Measurements from ENCODE around the gene ITPR1. TPM values are rescaled to one million over a fixed set of nuclear protein-coding genes. Genes with fewer than 3 reads are reported as not detected.

The ITPR1 gene
- total and polyA plus RNA-seq, 4 donors = 30.7 to 294 (median 149) TPM

DNA sequence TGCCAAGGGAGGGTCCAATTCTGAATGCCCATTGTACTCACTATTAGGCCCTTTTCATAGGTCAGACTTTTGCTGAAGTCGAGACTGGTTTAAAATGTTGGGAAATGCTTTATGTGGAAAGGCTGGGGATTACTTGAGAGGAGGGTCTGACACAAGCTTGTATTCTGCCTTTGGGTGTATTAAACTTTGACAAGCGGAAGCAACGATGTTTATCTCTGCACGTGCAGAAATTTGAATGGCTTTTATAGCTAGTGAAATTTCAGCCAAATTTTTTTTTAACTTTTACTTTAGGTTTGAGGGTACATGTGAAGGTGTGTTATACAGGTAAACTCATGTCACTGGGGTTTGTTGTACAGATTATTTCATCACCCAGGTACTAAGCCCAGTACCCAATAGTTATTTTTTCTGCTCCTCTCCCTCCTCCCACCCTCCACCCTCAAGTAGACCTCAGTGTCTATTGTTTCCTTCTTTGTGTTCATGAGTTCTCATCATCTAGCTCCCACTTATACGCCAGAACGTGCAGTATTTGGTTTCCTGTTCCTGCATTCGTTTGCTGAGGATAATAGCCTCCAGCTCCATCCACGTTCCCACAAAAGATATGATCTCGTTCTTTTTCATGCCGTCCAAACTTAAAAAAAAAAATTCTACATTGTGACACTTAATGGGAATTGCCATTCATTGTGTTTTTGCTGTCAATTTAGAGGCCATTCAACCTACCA, 263.1 kb downstream of the ITPR1 start:
- H3K4me1 ChIP-seq (ENCODE audit: control insufficient read depth in 1 of 2, insufficient read depth in 2 of 2, low read length in 2 of 2) = peaks cover under 1% of the 10 kb centered on the region in 2 donors
- peaks cover 0 to 5% of the 10 kb centered on the region in 2 donors for H3K36me3 ChIP-seq (ENCODE audit: control insufficient read depth in 1 of 2, insufficient read depth in 2 of 2, low read length in 1 of 2)
- DNase-seq = no peak
- H3K27me3 ChIP-seq (ENCODE audit: control insufficient read depth in 1 of 2, insufficient read depth in 2 of 2, low read length in 1 of 2) = no peaks in the 10 kb centered on the region
- 88 to 89% methylated on average over 10 of the region's 10 CpGs for WGBS, 2 donors
- no peak overlapping the region for H3K4me3 ChIP-seq (ENCODE audit: low read length in 2 of 2)
- ATAC-seq (ENCODE audit: low FRiP score) = no peak
- H3K27ac ChIP-seq (ENCODE audit: low read depth in 1 of 2, low read length in 2 of 2) = no peak overlapping the region
- intact Hi-C loops (cut with DNase I) = no loop called here
- H3K9me3 ChIP-seq (ENCODE audit: control insufficient read depth, low read length) = no peaks in the 10 kb centered on the region

DNA sequence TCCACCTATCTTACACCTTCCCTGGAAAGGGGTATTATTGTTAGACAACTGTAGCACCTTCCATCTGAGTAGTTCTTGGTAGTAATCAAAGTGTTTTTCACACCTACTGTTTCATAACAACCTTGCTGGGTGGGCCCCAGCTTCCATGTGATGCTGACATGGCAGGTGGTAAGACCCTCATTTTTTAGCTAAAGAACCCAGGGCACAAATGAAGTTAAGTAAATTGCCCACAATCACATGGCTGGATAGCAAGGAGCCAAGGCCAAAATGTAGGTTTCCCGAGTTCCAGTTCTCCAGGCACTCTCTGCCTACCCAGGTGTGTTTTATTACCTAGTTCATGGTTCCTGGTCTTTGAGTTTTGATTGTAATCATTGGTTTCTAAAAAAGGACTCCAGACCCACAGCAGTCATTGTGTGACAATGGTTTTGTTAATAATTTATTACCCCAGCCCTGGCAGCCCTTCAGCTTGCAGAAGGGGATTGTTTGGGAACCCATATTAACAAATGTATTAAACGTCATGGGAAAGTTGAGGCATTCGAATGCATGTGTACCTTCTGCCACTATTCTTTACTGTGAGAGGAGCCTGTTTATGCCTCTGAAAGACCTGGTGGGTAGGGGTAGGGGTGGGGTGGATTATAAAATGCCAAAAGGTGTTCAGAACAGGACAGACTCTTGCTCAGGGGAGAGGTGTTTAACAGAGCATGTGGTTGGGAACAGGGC, 263.9 kb downstream of the ITPR1 start:
- H3K4me3 ChIP-seq (ENCODE audit: low read length in 2 of 2) = no peak overlapping the region
- no peak for ATAC-seq (ENCODE audit: low FRiP score)
- no peak for DNase-seq
- whole genome bisulfite sequencing, 2 donors = 74% methylated on average over 3 of the region's 3 CpGs
- peaks cover 0 to 5% of the 10 kb centered on the region in 2 donors for H3K36me3 ChIP-seq (ENCODE audit: control insufficient read depth in 1 of 2, insufficient read depth in 2 of 2, low read length in 1 of 2)
- no peaks in the 10 kb centered on the region for H3K27me3 ChIP-seq (ENCODE audit: control insufficient read depth in 1 of 2, insufficient read depth in 2 of 2, low read length in 1 of 2)
- no peaks in the 10 kb centered on the region for H3K4me1 ChIP-seq (ENCODE audit: control insufficient read depth in 1 of 2, insufficient read depth in 2 of 2, low read length in 2 of 2)
- no peak overlapping the region for H3K27ac ChIP-seq (ENCODE audit: low read depth in 1 of 2, low read length in 2 of 2)
- no peaks in the 10 kb centered on the region for H3K9me3 ChIP-seq (ENCODE audit: control insufficient read depth, low read length)
- intact Hi-C loops (cut with DNase I) = no loop called here

DNA sequence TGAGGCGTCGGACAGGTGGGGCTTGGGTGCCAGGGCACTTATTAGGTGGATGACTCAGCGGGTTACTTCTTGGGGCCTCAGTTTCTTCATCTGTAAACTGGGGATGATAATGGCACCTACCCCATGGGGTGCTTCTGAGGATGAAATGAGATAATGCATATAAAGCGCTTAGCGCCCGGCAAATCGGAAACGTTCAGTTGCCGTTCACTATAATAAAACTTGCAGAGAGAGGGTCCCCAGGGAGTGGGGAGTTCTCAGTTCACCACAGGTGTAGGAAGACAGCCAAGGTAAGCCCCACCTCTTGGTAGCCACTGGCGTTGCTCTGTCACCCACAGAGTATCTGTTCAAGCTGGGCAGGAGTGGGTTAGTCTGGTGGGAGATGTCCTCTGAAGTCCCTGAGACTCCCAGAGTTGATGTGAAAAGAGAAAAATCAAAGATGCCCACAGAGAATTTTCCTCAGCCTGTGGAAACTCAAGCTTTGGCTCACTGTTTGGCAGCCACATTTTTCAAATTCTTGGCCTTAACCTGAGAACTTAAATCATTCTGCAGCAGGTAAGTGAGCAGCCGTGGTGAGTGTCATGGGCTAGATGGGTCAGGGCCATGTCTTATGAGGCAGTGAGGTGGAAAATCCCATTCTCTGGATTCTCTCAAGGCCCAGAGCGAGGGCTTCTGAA, 264.6 kb downstream of the ITPR1 start:
- Histone ChIP-seq H3K27ac (ENCODE audit: low read depth in 1 of 2, low read length in 2 of 2) (no peak overlapping the region), H3K9me3 (ENCODE audit: control insufficient read depth, low read length) (no peaks in the 10 kb centered on the region), H3K36me3 (ENCODE audit: control insufficient read depth in 1 of 2, insufficient read depth in 2 of 2, low read length in 1 of 2) (peaks cover 0 to 5% of the 10 kb centered on the region in 2 donors), H3K27me3 (ENCODE audit: control insufficient read depth in 1 of 2, insufficient read depth in 2 of 2, low read length in 1 of 2) (no peaks in the 10 kb centered on the region), H3K4me1 (ENCODE audit: control insufficient read depth in 1 of 2, insufficient read depth in 2 of 2, low read length in 2 of 2) (no peaks in the 10 kb centered on the region), H3K4me3 (ENCODE audit: low read length in 2 of 2) (no peak overlapping the region)
- WGBS, 2 donors = 81 to 82% methylated on average over 12 of the region's 12 CpGs
- intact Hi-C loops (cut with DNase I) = no loop called here
- ATAC-seq (ENCODE audit: low FRiP score) (no peak), DNase-seq (no peak)

DNA sequence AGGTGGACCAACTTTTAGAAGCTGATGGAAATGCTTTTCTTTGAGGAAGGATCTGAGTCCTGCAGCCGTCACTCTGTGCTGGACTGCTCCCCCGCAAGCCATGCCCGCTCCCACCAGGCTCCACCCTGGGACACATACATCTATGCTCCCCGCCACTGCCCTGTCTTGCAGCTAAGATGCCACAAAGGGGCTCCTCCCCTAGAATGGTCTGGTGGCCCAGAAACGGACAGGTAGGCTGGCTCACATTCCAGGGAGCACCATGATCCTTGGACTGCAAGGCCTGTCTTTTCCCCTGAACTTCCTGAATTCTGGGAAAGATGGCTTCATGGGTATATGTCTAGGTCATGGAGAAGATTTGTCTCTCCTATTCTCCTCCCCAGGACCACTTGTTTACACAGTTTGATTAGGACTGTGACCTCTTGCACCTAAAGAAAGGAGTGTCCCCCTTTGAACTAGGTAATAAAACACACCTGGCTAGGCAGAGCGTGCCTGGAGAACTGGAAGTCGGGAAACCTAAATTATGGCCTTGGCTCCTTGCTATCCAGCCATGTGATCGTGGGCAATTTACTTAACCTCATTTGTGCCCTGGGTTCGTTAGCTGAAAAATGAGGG, 265.2 kb downstream of the ITPR1 start:
- 94 to 95% methylated on average over 9 of the region's 9 CpGs for WGBS, 2 donors
- Histone ChIP-seq H3K4me3 (ENCODE audit: low read length in 2 of 2) (no peak overlapping the region), H3K9me3 (ENCODE audit: control insufficient read depth, low read length) (no peaks in the 10 kb centered on the region), H3K36me3 (ENCODE audit: control insufficient read depth in 1 of 2, insufficient read depth in 2 of 2, low read length in 1 of 2) (peaks cover 0 to 5% of the 10 kb centered on the region in 2 donors), H3K27ac (ENCODE audit: low read depth in 1 of 2, low read length in 2 of 2) (no peak overlapping the region), H3K27me3 (ENCODE audit: control insufficient read depth in 1 of 2, insufficient read depth in 2 of 2, low read length in 1 of 2) (no peaks in the 10 kb centered on the region), H3K4me1 (ENCODE audit: control insufficient read depth in 1 of 2, insufficient read depth in 2 of 2, low read length in 2 of 2) (no peaks in the 10 kb centered on the region)
- no peak for DNase-seq
- intact Hi-C loops (cut with DNase I) = no loop called here
- no peak for ATAC-seq (ENCODE audit: low FRiP score)

DNA sequence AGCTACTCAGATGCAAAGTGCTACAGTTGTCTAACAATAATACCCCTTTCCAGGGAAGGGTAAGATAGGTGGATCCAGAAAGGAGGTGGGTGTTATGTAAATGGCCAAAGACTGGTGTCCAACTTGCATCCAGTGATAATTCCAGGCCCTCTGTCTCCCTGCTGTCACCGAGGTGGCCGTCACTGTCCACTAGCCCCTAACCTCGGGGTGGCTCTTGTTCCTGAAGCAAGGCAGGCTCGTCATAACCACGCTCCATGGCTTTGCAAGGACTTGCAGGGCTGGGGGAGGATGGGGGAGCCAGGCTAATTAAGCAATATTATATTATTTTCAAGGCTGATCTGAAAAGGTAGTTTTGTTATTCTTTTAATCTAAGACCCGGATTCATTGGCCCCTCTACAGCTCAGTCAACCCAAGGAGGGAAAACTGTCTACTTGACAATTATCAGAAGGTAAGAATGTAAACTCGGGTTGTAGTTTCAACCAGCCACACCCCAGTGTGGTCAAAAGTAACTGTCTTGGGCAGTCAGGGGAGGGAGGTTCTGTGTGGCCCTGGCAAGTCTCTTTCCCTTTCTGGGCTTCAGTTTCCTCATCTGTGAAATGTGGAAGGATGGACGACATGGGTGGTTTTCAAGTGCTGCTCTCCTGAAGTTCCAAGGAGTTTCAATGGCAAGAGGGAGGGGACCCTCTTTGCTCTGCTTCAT, 266.0 kb downstream of the ITPR1 start:
- H3K4me3 ChIP-seq (ENCODE audit: low read length in 2 of 2) = no peak overlapping the region
- H3K27ac ChIP-seq (ENCODE audit: low read depth in 1 of 2, low read length in 2 of 2) = no peak overlapping the region
- H3K4me1 ChIP-seq (ENCODE audit: control insufficient read depth in 1 of 2, insufficient read depth in 2 of 2, low read length in 2 of 2) = no peaks in the 10 kb centered on the region
- 83 to 86% methylated on average over 8 of the region's 8 CpGs for WGBS, 2 donors
- H3K27me3 ChIP-seq (ENCODE audit: control insufficient read depth in 1 of 2, insufficient read depth in 2 of 2, low read length in 1 of 2) = no peaks in the 10 kb centered on the region
- no peak for ATAC-seq (ENCODE audit: low FRiP score)
- no peak for DNase-seq
- intact Hi-C loops (cut with DNase I) = no loop called here
- no peaks in the 10 kb centered on the region for H3K9me3 ChIP-seq (ENCODE audit: control insufficient read depth, low read length)
- peaks cover 0 to 7% of the 10 kb centered on the region in 2 donors for H3K36me3 ChIP-seq (ENCODE audit: control insufficient read depth in 1 of 2, insufficient read depth in 2 of 2, low read length in 1 of 2)

DNA sequence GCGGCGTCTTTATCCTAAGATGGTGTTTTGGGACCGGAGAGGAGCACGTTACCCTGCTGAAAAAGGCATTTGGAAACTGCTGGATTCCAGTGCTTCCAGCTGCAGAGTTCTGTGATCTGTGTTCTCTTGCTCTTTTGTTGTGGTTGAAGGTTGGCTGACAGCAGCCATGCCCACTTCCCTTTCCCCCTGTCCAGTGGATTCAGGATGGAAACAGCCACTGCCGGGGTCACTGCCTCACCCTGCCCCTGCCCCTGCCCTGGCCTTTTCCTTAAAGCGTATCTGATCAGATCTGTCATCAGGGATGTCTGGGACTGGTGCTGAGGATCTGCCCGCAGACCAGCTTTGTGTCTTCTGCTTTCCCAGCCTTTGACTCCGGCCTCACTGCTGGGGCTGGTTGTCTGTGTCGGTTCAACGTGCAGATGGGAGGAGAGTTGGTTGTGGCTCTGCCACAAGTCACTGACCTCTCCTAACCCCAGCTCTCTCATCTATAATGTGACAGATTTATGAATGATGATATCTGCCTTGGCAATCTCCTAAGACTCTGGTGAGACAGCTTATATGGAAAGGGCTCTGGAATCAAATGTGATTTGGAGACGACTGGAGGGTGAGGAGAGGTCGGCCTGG, 266.7 kb downstream of the ITPR1 start:
- DNase-seq (no peak), ATAC-seq (ENCODE audit: low FRiP score) (no peak)
- WGBS, 2 donors = 64% methylated on average over 12 of the region's 12 CpGs
- no peaks in the 10 kb centered on the region for H3K4me1 ChIP-seq (ENCODE audit: control insufficient read depth in 1 of 2, insufficient read depth in 2 of 2, low read length in 2 of 2)
- H3K27me3 ChIP-seq (ENCODE audit: control insufficient read depth in 1 of 2, insufficient read depth in 2 of 2, low read length in 1 of 2) = no peaks in the 10 kb centered on the region
- H3K4me3 ChIP-seq (ENCODE audit: low read length in 2 of 2) = no peak overlapping the region
- H3K27ac ChIP-seq (ENCODE audit: low read depth in 1 of 2, low read length in 2 of 2) = no peak overlapping the region
- peaks cover 0 to 7% of the 10 kb centered on the region in 2 donors for H3K36me3 ChIP-seq (ENCODE audit: control insufficient read depth in 1 of 2, insufficient read depth in 2 of 2, low read length in 1 of 2)
- intact Hi-C loops (cut with DNase I) = no loop called here
- no peaks in the 10 kb centered on the region for H3K9me3 ChIP-seq (ENCODE audit: control insufficient read depth, low read length)

DNA sequence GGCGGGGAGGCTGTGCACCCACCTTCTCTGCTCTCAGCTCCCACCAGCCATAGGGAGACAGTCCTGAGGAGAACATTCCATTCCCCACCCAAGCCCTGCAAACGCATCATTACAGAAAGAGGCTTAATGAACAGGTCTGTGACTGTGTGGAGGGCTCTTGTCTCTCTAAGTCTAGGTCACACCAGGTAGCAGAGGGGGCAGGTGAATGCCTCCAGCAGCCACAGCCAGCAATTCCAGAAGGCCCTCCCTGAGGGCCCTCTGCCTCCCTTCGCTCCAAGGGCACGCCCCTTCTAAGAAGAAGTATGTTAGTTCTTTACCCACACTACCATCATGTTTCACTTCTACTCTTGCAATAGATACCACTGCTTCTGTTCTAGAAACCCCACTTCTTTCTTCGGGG, 268.6 kb downstream of the ITPR1 start:
- WGBS, 2 donors = 97 to 98% methylated on average over 5 of the region's 5 CpGs
- intact Hi-C loops (cut with DNase I) = no loop called here

More for the DNA sequence above, 268.6 kb downstream of the ITPR1 start:
- Histone ChIP-seq H3K4me1 (ENCODE audit: control insufficient read depth in 1 of 2, insufficient read depth in 2 of 2, low read length in 2 of 2) (no peaks in the 10 kb centered on the region), H3K36me3 (ENCODE audit: control insufficient read depth in 1 of 2, insufficient read depth in 2 of 2, low read length in 1 of 2) (peaks cover 0 to 7% of the 10 kb centered on the region in 2 donors), H3K4me3 (ENCODE audit: low read length in 2 of 2) (no peak overlapping the region), H3K27me3 (ENCODE audit: control insufficient read depth in 1 of 2, insufficient read depth in 2 of 2, low read length in 1 of 2) (no peaks in the 10 kb centered on the region), H3K27ac (ENCODE audit: low read depth in 1 of 2, low read length in 2 of 2) (no peak overlapping the region), H3K9me3 (ENCODE audit: control insufficient read depth, low read length) (no peaks in the 10 kb centered on the region)
- no peak for DNase-seq
- ATAC-seq (ENCODE audit: low FRiP score) = no peak
